GM12892 (cell line): ENCODE results near the gene PECR.

Source experiments
- POLR2AphosphoS5 ChIP-seq: IDR thresholded peaks from 2 replicates; pipeline ENCODE4 v1.6.1; 2011; ENCODE audit warnings: low read depth, low read length, control low read depth
- TAF1 ChIP-seq: IDR thresholded peaks from 2 replicates; pipeline ENCODE4 v1.6.1; 2011; ENCODE audit warnings: low read depth, mild to moderate bottlenecking, control low read depth, low read length, borderline replicate concordance

DNA sequence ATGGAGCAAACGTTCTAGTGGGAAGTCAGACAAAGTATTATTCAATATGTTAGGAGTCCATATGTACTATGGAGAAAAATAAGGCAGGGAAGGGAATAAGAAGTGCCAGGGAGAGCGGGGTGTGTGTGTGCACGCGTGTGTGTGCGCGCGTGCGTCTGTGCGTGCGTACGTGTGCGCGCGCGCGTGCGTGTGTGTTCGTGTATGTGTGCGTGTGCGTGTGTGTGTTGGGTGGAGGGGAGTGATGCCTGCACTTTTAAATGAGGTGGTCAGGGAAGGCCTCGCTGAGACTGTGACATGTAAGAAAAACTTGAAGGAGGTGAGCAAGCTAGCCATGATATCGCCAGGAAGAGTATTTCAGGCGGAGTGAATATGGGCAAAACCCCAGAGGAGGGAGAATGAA is 66.6 kb downstream of the PECR start:
- TF ChIP-seq POLR2AphosphoS5 (no peak), TAF1 (no peak)
